Neural progenitor cell (in vitro differentiated cells): ENCODE results near the gene SLC37A1. TPM values are rescaled to one million over a fixed set of nuclear protein-coding genes. Genes with fewer than 3 reads are reported as not detected.

Experiments
- DNase-seq: peaks from one replicate; pipeline ENCODE4 v3.0.0-alpha.2; 2016; ENCODE audit warnings: low spot score
- H2AFZ ChIP-seq: fragments of 200-600 bp; sonication (generic); replicated peaks from 2 replicates; pipeline ENCODE4 v1.6.1; 2016; ENCODE audit warnings: antibody characterized with exemption
- H3F3A ChIP-seq: fragments of 200-600 bp; sonication (generic); 2 replicates; pipeline ENCODE4 v1.6.1; 2016; ENCODE audit warnings: antibody characterized with exemption, low read depth
- H3K27ac ChIP-seq: fragments of 200-600 bp; sonication (generic); 2 replicates; pipeline ENCODE4 v1.5.1; 2016; ENCODE audit warnings: mild to moderate bottlenecking
- H3K27me3 ChIP-seq: fragments of 200-600 bp; sonication (generic); 2 replicates; pipeline ENCODE4 v1.6.1; 2016; ENCODE audit warnings: mild to moderate bottlenecking, moderate library complexity
- H3K36me3 ChIP-seq: fragments of 200-600 bp; sonication (generic); 2 replicates; pipeline ENCODE4 v1.5.1; 2016
- H3K4me1 ChIP-seq: fragments of 200-600 bp; sonication (generic); 2 replicates; pipeline ENCODE4 v1.6.1; 2016; ENCODE audit warnings: mixed run types
- H3K4me2 ChIP-seq: fragments of 200-600 bp; sonication (generic); 2 replicates; pipeline ENCODE4 v1.6.1; 2016
- H3K4me3 ChIP-seq: fragments of 200-600 bp; sonication (generic); 2 replicates; pipeline ENCODE4 v1.5.1; 2016
- H3K79me2 ChIP-seq: fragments of 200-600 bp; sonication (generic); 2 replicates; pipeline ENCODE4 v1.6.1; 2016; ENCODE audit warnings: low read depth
- H3K9ac ChIP-seq: fragments of 200-600 bp; sonication (generic); 2 replicates; pipeline ENCODE4 v1.6.1; 2016
- H3K9me3 ChIP-seq: fragments of 200-600 bp; sonication (generic); 2 replicates; pipeline ENCODE4 v1.5.1; 2016; ENCODE audit warnings: low read depth
- H4K20me1 ChIP-seq: fragments of 200-600 bp; sonication (generic); 2 replicates; pipeline ENCODE4 v1.6.1; 2016; ENCODE audit warnings: low read depth
- H3K27ac Mint-ChIP-seq: 3 replicates; pipeline ENCODE4 v1.8.0; 2021; ENCODE audit warnings: mixed read lengths
- H3K27me3 Mint-ChIP-seq: 2 replicates; pipeline ENCODE4 v1.8.0; 2022; ENCODE audit warnings: low read depth, mild to moderate bottlenecking, inconsistent platforms, moderate library complexity, mixed read lengths; ENCODE audit not compliant: insufficient read depth
- H3K36me3 Mint-ChIP-seq: 3 replicates; pipeline ENCODE4 v1.8.0; 2021; ENCODE audit warnings: mixed read lengths
- H3K4me1 Mint-ChIP-seq: 3 replicates; pipeline ENCODE4 v1.8.0; 2021; ENCODE audit warnings: mixed read lengths
- H3K4me3 Mint-ChIP-seq: 3 replicates; pipeline ENCODE4 v1.8.0; 2021; ENCODE audit warnings: mild to moderate bottlenecking, moderate library complexity, mixed read lengths
- H3K9me3 Mint-ChIP-seq: 3 replicates; pipeline ENCODE4 v1.8.0; 2020; ENCODE audit warnings: mixed read lengths
- EZH2 ChIP-seq: fragments of 200-600 bp; sonication (generic); IDR thresholded peaks from 2 replicates; pipeline ENCODE4 v1.6.1; 2017; ENCODE audit warnings: antibody characterized with exemption, mild to moderate bottlenecking, moderate library complexity
- EZH2phosphoT487 ChIP-seq: fragments of 200-600 bp; sonication (generic); IDR thresholded peaks from 2 replicates; pipeline ENCODE4 v1.6.1; 2017; ENCODE audit warnings: antibody characterized with exemption
- total RNA-seq: library from RNA; depleted of rRNA; stranded (reverse); fragments of >200 nt; gene quantifications from 2 replicates; pipeline ENCODE4 v1.2.3, GENCODE V29; 2015; ENCODE audit warnings: low replicate concordance
- TF ChIP-seq, protein P1 (sequence below): fragments of 200-600 bp; sonication (generic); IDR thresholded peaks from 2 replicates; pipeline ENCODE4 v1.5.1; 2017; ENCODE audit warnings: antibody characterized with exemption, mild to moderate bottlenecking

SLC37A1 gene
- total RNA-seq, 1 donor from 2014 or later = 1.2 TPM

DNA sequence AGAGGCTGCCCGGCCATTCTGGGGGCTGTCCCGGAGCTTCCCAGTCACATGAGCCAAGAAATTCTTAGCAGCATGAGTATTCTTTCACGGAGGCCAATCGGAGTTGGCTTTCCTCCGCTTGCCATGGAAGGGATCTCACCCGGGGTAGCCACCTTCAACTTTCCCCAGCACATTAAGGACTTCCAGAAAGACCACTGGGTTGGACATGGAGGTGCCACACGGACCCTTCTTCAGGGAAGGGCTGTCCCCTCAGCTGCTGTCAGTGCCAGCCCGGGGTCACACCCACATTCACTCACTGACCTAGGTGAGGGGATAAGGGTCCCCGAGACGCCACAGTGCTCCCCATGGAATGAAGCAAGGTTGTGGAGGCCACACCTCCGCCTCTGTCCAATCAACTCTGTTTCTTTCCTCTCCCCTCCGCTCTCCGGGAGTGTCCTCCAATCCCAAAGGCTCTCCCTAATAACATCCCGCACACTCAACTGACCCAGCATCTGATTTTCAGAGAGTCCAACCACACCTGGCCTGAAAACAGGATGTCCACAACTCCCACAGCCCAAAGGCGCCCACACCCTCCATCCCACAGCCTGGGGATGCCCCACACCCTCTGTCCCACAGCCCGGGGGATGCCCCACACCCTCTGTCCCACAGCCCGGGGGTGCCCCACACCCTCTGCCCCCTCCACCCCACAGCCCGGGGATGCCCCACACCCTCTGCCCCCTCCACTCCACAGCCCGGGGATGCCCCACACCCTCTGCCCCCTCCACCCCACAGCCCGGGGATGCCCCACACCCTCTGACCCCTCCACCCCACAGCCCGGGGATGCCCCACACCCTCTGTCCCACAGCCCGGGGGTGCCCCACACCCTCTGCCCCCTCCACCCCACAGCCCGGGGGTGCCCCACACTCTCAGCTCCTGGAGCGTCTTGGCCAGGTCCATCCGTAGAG, 37.0 kb upstream of the SLC37A1 start:
- Mint-ChIP-seq H3K4me1 (peaks cover 20% of the 10 kb centered on the region), H3K4me3 (no peak overlapping the region), H3K27ac (no peak overlapping the region), H3K27me3 (peaks cover 9% of the 10 kb centered on the region), H3K9me3 (no peaks in the 10 kb centered on the region), H3K36me3 (no peaks in the 10 kb centered on the region)
- Histone ChIP-seq H4K20me1 (no peaks in the 10 kb centered on the region), H3K27me3 (no peaks in the 10 kb centered on the region), H3F3A (no peaks in the 10 kb centered on the region), H3K4me1 (peaks cover 4% of the 10 kb centered on the region), H3K9me3 (no peaks in the 10 kb centered on the region), H3K79me2 (no peaks in the 10 kb centered on the region), H3K27ac (no peak overlapping the region), H3K4me3 (no peak overlapping the region), H3K4me2 (no peak overlapping the region), H3K36me3 (no peaks in the 10 kb centered on the region), H2AFZ (no peak overlapping the region), H3K9ac (no peak overlapping the region)
- DNase-seq = no peak
- TF ChIP-seq EZH2phosphoT487 (no peak), EZH2 (no peak)
- TF ChIP-seq, protein P1, sequence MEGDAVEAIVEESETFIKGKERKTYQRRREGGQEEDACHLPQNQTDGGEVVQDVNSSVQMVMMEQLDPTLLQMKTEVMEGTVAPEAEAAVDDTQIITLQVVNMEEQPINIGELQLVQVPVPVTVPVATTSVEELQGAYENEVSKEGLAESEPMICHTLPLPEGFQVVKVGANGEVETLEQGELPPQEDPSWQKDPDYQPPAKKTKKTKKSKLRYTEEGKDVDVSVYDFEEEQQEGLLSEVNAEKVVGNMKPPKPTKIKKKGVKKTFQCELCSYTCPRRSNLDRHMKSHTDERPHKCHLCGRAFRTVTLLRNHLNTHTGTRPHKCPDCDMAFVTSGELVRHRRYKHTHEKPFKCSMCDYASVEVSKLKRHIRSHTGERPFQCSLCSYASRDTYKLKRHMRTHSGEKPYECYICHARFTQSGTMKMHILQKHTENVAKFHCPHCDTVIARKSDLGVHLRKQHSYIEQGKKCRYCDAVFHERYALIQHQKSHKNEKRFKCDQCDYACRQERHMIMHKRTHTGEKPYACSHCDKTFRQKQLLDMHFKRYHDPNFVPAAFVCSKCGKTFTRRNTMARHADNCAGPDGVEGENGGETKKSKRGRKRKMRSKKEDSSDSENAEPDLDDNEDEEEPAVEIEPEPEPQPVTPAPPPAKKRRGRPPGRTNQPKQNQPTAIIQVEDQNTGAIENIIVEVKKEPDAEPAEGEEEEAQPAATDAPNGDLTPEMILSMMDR = no peak

DNA sequence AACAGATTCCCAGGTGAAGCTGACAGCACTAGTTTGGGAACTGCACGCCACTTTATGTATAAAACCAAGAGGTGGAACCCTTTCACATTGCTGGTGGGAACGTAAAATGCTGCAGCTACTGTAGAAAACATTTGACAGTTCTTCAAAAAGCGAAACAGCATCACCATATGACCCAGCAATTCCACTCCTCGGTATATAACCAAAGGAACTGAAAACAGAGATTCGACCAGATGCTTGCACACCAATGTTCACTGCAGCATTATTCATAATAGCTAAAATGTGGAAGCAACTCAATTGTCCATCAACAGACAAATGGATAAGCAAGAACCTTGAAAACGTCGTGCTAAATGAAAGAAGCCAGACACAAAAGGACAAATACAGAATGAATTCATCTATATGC, 35.1 kb upstream of the SLC37A1 start:
- no peak overlapping the region for H2AFZ ChIP-seq
- no peaks in the 10 kb centered on the region for H4K20me1 ChIP-seq
- H3K4me1 Mint-ChIP-seq = peaks cover 15% of the 10 kb centered on the region
- H3K27ac ChIP-seq = no peak overlapping the region
- H3K4me2 ChIP-seq = no peak overlapping the region
- H3K27me3 Mint-ChIP-seq = peaks cover 9% of the 10 kb centered on the region
- no peaks in the 10 kb centered on the region for H3K9me3 ChIP-seq
- H3K4me3 ChIP-seq = no peak overlapping the region
- no peak for TF ChIP-seq EZH2
- TF ChIP-seq EZH2phosphoT487 = no peak
- TF ChIP-seq, protein P1 = no peak
- H3K4me1 ChIP-seq = peaks cover 4% of the 10 kb centered on the region
- no peaks in the 10 kb centered on the region for H3K36me3 Mint-ChIP-seq
- no peak overlapping the region for H3K4me3 Mint-ChIP-seq
- no peak overlapping the region for H3K27ac Mint-ChIP-seq
- H3F3A ChIP-seq = no peaks in the 10 kb centered on the region
- no peaks in the 10 kb centered on the region for H3K36me3 ChIP-seq
- H3K9ac ChIP-seq = no peak overlapping the region
- no peaks in the 10 kb centered on the region for H3K9me3 Mint-ChIP-seq
- DNase-seq = no peak
- H3K27me3 ChIP-seq = no peaks in the 10 kb centered on the region
- no peaks in the 10 kb centered on the region for H3K79me2 ChIP-seq

DNA sequence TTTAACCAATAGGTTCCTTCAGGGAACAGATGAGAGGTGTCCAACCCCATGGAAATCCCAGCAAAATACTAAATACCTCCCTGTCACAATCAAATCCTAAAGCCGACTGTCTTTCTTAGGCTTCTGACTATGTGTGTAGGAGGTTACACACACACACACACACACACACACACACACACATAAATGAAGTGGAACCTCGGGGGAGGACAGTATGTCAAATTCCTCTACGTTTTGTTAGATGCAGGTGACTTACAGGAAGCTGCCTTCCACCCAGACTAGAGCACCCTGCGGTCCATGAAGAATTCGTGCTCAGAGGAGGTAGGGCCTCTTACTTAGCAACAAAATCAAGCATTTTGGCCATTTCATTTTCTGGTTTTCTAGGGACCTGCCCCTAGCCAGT, 34.1 kb upstream of the SLC37A1 start:
- TF ChIP-seq EZH2phosphoT487 = no peak
- TF ChIP-seq, protein P1 = no peak
- TF ChIP-seq EZH2 = no peak
- Mint-ChIP-seq H3K4me3 (no peak overlapping the region), H3K27me3 (peaks cover 7% of the 10 kb centered on the region), H3K4me1 (peaks cover 8% of the 10 kb centered on the region), H3K9me3 (no peaks in the 10 kb centered on the region), H3K27ac (no peak overlapping the region), H3K36me3 (no peaks in the 10 kb centered on the region)
- Histone ChIP-seq H3K4me2 (no peak overlapping the region), H2AFZ (no peak overlapping the region), H3K9me3 (no peaks in the 10 kb centered on the region), H3K36me3 (no peaks in the 10 kb centered on the region), H3K27ac (no peak overlapping the region), H3K27me3 (no peaks in the 10 kb centered on the region), H3K4me1 (peaks cover 4% of the 10 kb centered on the region), H4K20me1 (no peaks in the 10 kb centered on the region), H3K79me2 (no peaks in the 10 kb centered on the region), H3K4me3 (no peak overlapping the region), H3K9ac (no peak overlapping the region), H3F3A (no peaks in the 10 kb centered on the region)
- no peak for DNase-seq
